Activated CD8-positive, alpha-beta T cell treated with anti-CD3 and anti-CD28 coated beads, Interleukin-2, amount 10 ng/mL, durations not matched to agents 7 days and 5 days (primary cell): Measurements from ENCODE around the gene ACYP1. TPM values are rescaled to one million over a fixed set of nuclear protein-coding genes. Genes with fewer than 3 reads are reported as not detected.

Experiments
- ATAC-seq: fragments of 150-1000 bp; cut with Tn5 transposase; one replicate; pipeline ENCODE4 v1.10.0; 2021; ENCODE audit warnings: moderate library complexity
- CTCF ChIA-PET: fragments of 350-600 bp; sonication (Branson Sonifier 250); formaldehyde crosslinking; loops from one replicate; lab custom pipeline; 2021; ENCODE audit warnings: antibody characterized with exemption; lab: Charles Lee
- POLR2A ChIA-PET: fragments of 350-600 bp; sonication (Branson Sonifier 250); formaldehyde crosslinking; loops from one replicate; lab custom pipeline; 2021; ENCODE audit warnings: antibody characterized with exemption; lab: Charles Lee
- DNase-seq: peaks from one replicate; pipeline ENCODE4 v3.0.0-alpha.2; 2020
- H3K27ac Mint-ChIP-seq: one replicate; pipeline ENCODE4 v1.8.0; 2021; ENCODE audit warnings: mild to moderate bottlenecking, mixed read lengths
- H3K27me3 Mint-ChIP-seq: one replicate; pipeline ENCODE4 v1.8.0; 2021; ENCODE audit warnings: low read depth, mixed read lengths
- H3K36me3 Mint-ChIP-seq: one replicate; pipeline ENCODE4 v1.8.0; 2021; ENCODE audit warnings: low read depth, mixed read lengths
- H3K4me1 Mint-ChIP-seq: one replicate; pipeline ENCODE4 v1.8.0; 2021; ENCODE audit warnings: low read depth, mixed read lengths
- H3K4me3 Mint-ChIP-seq: one replicate; pipeline ENCODE4 v1.8.0; 2021; ENCODE audit warnings: mild to moderate bottlenecking, mixed read lengths
- H3K9me3 Mint-ChIP-seq: one replicate; pipeline ENCODE4 v1.8.0; 2022; ENCODE audit warnings: mixed read lengths; ENCODE audit not compliant: insufficient read depth
- total RNA-seq, 2 experiments: library from RNA; stranded (reverse); gene quantifications; one replicate each; pipeline ENCODE4 v1.2.3, GENCODE V29; 2021

Gene ACYP1
- total RNA-seq, 2 experiments from 2014 or later: 42.6 to 44.0 TPM

DNA sequence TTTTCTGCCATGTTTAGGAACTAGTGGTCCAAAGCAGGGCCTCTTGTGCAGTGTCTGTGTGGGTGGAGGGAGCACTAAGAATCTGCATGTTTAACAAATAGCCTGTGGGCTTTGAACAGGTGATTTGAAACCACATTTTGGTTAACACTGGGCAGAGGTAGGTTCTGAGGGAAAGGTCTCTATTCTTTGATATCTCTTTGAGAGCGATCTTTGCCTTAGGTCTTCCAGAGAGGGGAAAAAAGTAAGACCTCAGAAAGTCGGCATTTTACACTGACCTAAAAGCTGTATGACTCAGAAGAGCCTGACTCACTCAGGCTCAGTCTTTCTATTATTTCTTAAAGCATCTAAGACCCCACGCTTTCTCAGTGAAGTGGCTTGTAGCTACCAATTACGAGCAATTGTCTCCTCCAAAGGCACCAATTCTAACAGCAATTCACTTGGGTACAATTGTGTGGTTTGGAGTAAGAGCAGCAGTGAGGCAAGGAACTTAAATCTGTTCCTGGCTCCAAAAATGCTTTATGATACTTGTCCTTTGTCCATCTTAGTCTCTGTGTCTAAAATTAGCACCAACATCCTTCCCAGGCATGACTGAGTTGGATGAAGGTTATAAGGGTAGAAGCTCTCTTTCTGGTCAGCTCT is 52.3 kb downstream of the ACYP1 start:
- peak; percentile 25 for DNase-seq

DNA sequence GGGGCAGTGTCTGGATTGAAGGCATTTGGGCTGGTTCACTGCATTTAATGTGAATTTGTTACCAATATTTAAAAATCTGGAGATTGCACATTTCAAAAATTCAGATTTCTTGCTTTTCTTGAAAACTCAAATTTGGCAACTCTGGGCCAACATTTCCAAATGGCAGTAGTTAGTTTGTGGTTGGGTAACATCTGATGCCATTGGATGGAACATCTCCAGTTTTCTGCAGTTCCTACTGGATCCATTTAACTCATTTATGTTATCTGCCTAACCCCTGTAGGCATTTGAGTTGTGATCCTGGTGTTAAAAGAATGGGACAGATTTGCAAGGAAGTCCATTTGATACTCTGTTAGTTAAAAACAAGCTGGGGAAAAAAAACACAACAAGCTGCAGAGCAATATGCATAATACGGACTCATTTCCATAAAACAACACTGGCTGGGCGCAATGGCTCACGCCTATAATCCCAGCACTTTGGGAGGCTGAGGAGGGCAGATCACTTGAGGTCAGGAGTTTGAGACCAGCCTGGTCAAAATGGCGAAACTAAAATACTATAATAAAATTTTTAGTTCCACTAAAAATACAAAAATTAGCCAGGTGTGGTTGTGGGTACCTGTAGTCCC is 53.2 kb downstream of the ACYP1 start:
- Mint-ChIP-seq H3K36me3 (peaks cover 80% of the 10 kb centered on the region), H3K27me3 (no peaks in the 10 kb centered on the region), H3K4me1 (peaks cover 31% of the 10 kb centered on the region), H3K27ac (no peak overlapping the region), H3K9me3 (no peaks in the 10 kb centered on the region), H3K4me3 (no peak overlapping the region)
- ChIA-PET POLR2A (interaction anchor here (1.9 kb wide), 1 partner anchor 8 kb away, joined by 6 read pairs; the partner anchor contains the start of gene EIF2B2), CTCF (interaction anchor here (1.5 to 1.7 kb wide), 2 partner anchors 11 to 13 kb away, joined by 4 to 5 read pairs; no protein-coding TSS in a partner anchor)
- ATAC-seq: no peak
- no peak for DNase-seq

More for the DNA sequence above, 52.3 kb downstream of the ACYP1 start:
- ATAC-seq: peak; percentile 64
- peaks cover 76% of the 10 kb centered on the region for H3K36me3 Mint-ChIP-seq
- ChIA-PET POLR2A (interaction anchor here (1.9 kb wide), 1 partner anchor 9 kb away, joined by 6 read pairs; the partner anchor contains the start of gene EIF2B2), CTCF (interaction anchor here (0.8 to 1.7 kb wide), 3 partner anchors 10 to 150 kb away, joined by 4 to 5 read pairs (median 4); no protein-coding TSS in a partner anchor)
- H3K27ac Mint-ChIP-seq: peak overlapping the region; percentile 46
- H3K4me3 Mint-ChIP-seq: no peak overlapping the region
- no peaks in the 10 kb centered on the region for H3K27me3 Mint-ChIP-seq
- peaks cover 28% of the 10 kb centered on the region for H3K4me1 Mint-ChIP-seq
- H3K9me3 Mint-ChIP-seq: no peaks in the 10 kb centered on the region

DNA sequence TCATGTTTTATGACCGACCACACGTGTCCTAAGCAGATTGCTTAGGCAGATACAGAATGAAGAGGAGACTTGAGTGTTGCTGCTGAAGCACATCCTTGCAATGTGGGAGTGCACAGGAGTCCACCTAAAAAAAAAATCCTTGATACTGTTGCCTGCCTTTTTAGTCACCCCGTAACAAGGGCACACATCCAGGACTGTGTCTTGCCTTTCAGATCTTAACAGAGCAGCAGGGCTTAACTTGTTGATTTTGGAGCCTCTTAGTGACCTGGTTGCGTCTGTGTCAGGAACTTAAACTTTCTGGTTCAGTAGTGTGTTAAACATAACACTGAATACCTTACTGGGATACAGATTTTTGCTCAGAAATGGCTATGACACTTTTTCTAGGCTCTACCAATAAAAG is 54.6 kb downstream of the ACYP1 start:
- ChIA-PET CTCF (interaction anchor here (1.7 kb wide), 1 partner anchor 63 kb away, joined by 7 read pairs; no protein-coding TSS in a partner anchor), POLR2A (no interaction called here)
- DNase-seq (no peak), ATAC-seq (no peak)
- Mint-ChIP-seq H3K27me3 (no peaks in the 10 kb centered on the region), H3K36me3 (peaks cover 88% of the 10 kb centered on the region), H3K4me1 (peaks cover 43% of the 10 kb centered on the region), H3K4me3 (no peak overlapping the region), H3K27ac (no peak overlapping the region), H3K9me3 (no peaks in the 10 kb centered on the region)

DNA sequence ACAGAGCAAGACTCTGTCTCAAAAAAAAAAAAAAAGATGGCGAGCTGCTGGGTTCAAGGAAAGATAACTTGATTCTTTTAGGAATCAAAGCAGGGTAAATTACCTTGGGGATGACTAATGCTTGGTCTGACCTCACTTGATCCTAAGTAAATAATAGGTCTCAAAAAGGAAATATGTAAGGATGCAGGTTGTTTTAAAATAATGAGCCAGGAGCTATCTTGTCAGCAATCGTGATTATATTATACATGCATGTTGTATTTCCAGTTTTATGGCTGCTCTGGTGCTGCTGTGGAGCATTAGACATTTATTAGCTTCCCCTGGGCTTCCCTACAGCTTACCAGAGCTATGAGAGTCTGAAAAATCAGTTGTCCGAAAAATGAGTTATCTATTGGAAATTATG is 58.5 kb downstream of the ACYP1 start:
- Mint-ChIP-seq H3K4me1 (peaks cover 37% of the 10 kb centered on the region), H3K27me3 (no peaks in the 10 kb centered on the region), H3K4me3 (no peak overlapping the region), H3K9me3 (peaks cover 5% of the 10 kb centered on the region), H3K27ac (no peak overlapping the region), H3K36me3 (peaks cover 72% of the 10 kb centered on the region)
- ATAC-seq (no peak), DNase-seq (no peak)
- CTCF ChIA-PET: interaction anchor here (1.1 to 2.2 kb wide), 2 partner anchors 60 to 84 kb away, joined by 4 to 9 read pairs; no protein-coding TSS in a partner anchor
- POLR2A ChIA-PET: interaction anchor here (0.6 kb wide), 1 partner anchor 111 kb away, joined by 3 read pairs; no protein-coding TSS in a partner anchor

DNA sequence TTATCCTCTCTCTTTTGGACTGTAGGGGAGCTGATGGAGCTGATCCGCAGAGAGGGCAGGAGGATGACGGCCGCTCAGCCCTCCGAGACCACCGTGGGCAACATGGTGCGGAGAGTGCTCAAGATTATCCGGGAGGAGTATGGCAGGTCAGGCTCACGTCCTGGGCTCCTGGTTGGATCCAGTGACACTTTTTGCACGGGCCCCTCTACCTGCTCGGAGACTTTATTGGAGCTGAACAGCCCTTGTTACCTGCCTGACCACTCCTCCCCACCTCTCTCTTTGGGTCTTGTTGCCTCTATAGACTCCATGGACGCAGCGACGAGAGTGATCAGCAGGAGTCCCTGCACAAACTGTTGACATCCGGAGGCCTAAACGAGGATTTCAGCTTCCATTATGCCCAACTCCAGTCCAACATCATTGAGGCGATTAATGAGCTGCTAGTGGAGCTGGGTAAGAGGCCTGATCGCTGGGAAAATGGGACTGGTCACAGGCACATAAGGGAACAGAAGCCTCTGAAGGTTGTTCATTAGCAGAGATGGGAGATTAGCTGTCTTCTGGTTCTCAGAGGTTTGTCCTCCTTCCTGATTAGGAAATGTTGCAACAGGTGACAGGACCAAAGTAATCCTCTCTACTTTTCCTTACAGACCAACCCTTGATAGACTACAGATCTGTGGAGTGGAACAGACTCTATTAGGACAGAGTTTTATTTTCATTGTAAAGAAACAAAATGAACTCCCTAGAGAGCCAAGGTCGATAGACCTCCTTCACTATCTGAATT is 60.4 kb downstream of the ACYP1 start:
- Mint-ChIP-seq H3K9me3 (peaks cover 5% of the 10 kb centered on the region), H3K4me1 (peaks cover 37% of the 10 kb centered on the region), H3K27me3 (no peaks in the 10 kb centered on the region), H3K27ac (peak overlapping the region; percentile 94), H3K36me3 (peaks cover 54% of the 10 kb centered on the region), H3K4me3 (peak overlapping the region; percentile 91)
- POLR2A ChIA-PET: interaction anchor here (0.6 to 2.5 kb wide), 7 partner anchors 8 to 347 kb away, joined by 3 to 14 read pairs (median 4); partner anchors contain the start of gene ACYP1
- ATAC-seq (no peak), DNase-seq (no peak)
- CTCF ChIA-PET: interaction anchor here (0.6 to 2.4 kb wide), 11 partner anchors 10 to 241 kb away, joined by 3 to 16 read pairs (median 5); no protein-coding TSS in a partner anchor

Other genes with a start within 250 kb of the ACYP1 start
- gene PROX2, start 187.9 kb downstream of the ACYP1 start, total RNA-seq: under 1 TPM; 0.13 to 0.44 TPM
- 100 to 1,000 TPM; 106 to 108 TPM for gene DLST, start 182.1 kb downstream of the ACYP1 start, total RNA-seq
- gene RPS6KL1, start 140.8 kb downstream of the ACYP1 start, total RNA-seq: 1 to 10 TPM; 4.3 to 5.2 TPM
- under 1 TPM in 1 of 2 experiments, not detected in 1; 0.21 TPM for gene PGF, start 108.4 kb downstream of the ACYP1 start, total RNA-seq
- 10 to 100 TPM; 49.1 to 51.0 TPM for gene EIF2B2, start 61.1 kb downstream of the ACYP1 start, total RNA-seq
- 10 to 100 TPM; 15.1 to 17.2 TPM for gene MLH3, start 12.6 kb downstream of the ACYP1 start, total RNA-seq
- 1 to 10 TPM; 1.3 to 1.4 TPM for gene ZC2HC1C, start 5.6 kb upstream of the ACYP1 start, total RNA-seq
- 10 to 100 TPM; 73.7 to 80.0 TPM for gene NEK9, start 63.0 kb upstream of the ACYP1 start, total RNA-seq
- 100 to 1,000 TPM; 177 to 188 TPM for gene TMED10, start 112.6 kb upstream of the ACYP1 start, total RNA-seq
- 100 to 1,000 TPM; 201 to 219 TPM for gene FOS, start 214.8 kb upstream of the ACYP1 start, total RNA-seq